ENCODE results near the gene ATP8A1.

ATP8A1 gene

GRCh38 chr4:42574870-42575430 is 82.0 kb downstream of the ATP8A1 start:
- no peak for DNase-seq

- no peak for DNase-seq
Observed at GRCh38 chr4:42573249-42573648, 83.7 kb downstream of the ATP8A1 start.

- DNase-seq, result peak in 55 of 56 donors; percentile 13 to 90 (median 63)
Observed at GRCh38 chr4:42570221-42570620, 86.7 kb downstream of the ATP8A1 start.

GRCh38 chr4:42568610-42569207 is 88.2 kb downstream of the ATP8A1 start:
- DNase-seq, result peak in 43 of 56 donors; percentile 2 to 90 (median 39)

- DNase-seq, result no peak
Observed at GRCh38 chr4:42566835-42567234, 90.1 kb downstream of the ATP8A1 start.

- no peak for DNase-seq
Observed at GRCh38 chr4:42562016-42562415, 94.9 kb downstream of the ATP8A1 start.

- no peak for DNase-seq
Observed at GRCh38 chr4:42561031-42561430, 95.9 kb downstream of the ATP8A1 start.

- DNase-seq, result no peak
Observed at GRCh38 chr4:42560467-42560861, 96.4 kb downstream of the ATP8A1 start.

- DNase-seq, result no peak
Observed at GRCh38 chr4:42558156-42558555, 98.7 kb downstream of the ATP8A1 start.

- DNase-seq, result no peak
Observed at GRCh38 chr4:42555828-42556227, 101.1 kb downstream of the ATP8A1 start.

- DNase-seq, result no peak
Observed at GRCh38 chr4:42554072-42554471, 102.8 kb downstream of the ATP8A1 start.

- no peak for DNase-seq
Observed at GRCh38 chr4:42549896-42550295, 107.0 kb downstream of the ATP8A1 start.

GRCh38 chr4:42547805-42548204 is 109.1 kb downstream of the ATP8A1 start:
- DNase-seq, result no peak

GRCh38 chr4:42543762-42544161 is 113.1 kb downstream of the ATP8A1 start:
- DNase-seq, result no peak

GRCh38 chr4:42543126-42543525 is 113.8 kb downstream of the ATP8A1 start:
- no peak for DNase-seq

GRCh38 chr4:42541647-42542046 is 115.3 kb downstream of the ATP8A1 start:
- DNase-seq, result no peak

GRCh38 chr4:42533042-42533441 is 123.9 kb downstream of the ATP8A1 start:
- DNase-seq, result no peak

- no peak for DNase-seq
Observed at GRCh38 chr4:42531341-42532030, 125.4 kb downstream of the ATP8A1 start.

GRCh38 chr4:42523066-42523718 is 133.7 kb downstream of the ATP8A1 start:
- DNase-seq, result no peak

GRCh38 chr4:42519803-42520417 is 137.0 kb downstream of the ATP8A1 start:
- peak in 13 of 56 donors; percentile 0 to 80 (median 5) for DNase-seq

- no peak for DNase-seq
Observed at GRCh38 chr4:42515156-42515884, 141.6 kb downstream of the ATP8A1 start.
